Neural progenitor cell (in vitro differentiated cells): ENCODE results near the gene EFNA3. TPM values are rescaled to one million over a fixed set of nuclear protein-coding genes. Genes with fewer than 3 reads are reported as not detected.

Experiments used
- DNase-seq: peaks from one replicate; pipeline ENCODE4 v3.0.0-alpha.2; 2016; ENCODE audit warnings: low spot score
- H2AFZ ChIP-seq: fragments of 200-600 bp; sonication (generic); replicated peaks from 2 replicates; pipeline ENCODE4 v1.6.1; 2016; ENCODE audit warnings: antibody characterized with exemption
- H3F3A ChIP-seq: fragments of 200-600 bp; sonication (generic); 2 replicates; pipeline ENCODE4 v1.6.1; 2016; ENCODE audit warnings: antibody characterized with exemption, low read depth
- H3K27ac ChIP-seq: fragments of 200-600 bp; sonication (generic); 2 replicates; pipeline ENCODE4 v1.5.1; 2016; ENCODE audit warnings: mild to moderate bottlenecking
- H3K27me3 ChIP-seq: fragments of 200-600 bp; sonication (generic); 2 replicates; pipeline ENCODE4 v1.6.1; 2016; ENCODE audit warnings: mild to moderate bottlenecking, moderate library complexity
- H3K36me3 ChIP-seq: fragments of 200-600 bp; sonication (generic); 2 replicates; pipeline ENCODE4 v1.5.1; 2016
- H3K4me1 ChIP-seq: fragments of 200-600 bp; sonication (generic); 2 replicates; pipeline ENCODE4 v1.6.1; 2016; ENCODE audit warnings: mixed run types
- H3K4me2 ChIP-seq: fragments of 200-600 bp; sonication (generic); 2 replicates; pipeline ENCODE4 v1.6.1; 2016
- H3K4me3 ChIP-seq: fragments of 200-600 bp; sonication (generic); 2 replicates; pipeline ENCODE4 v1.5.1; 2016
- H3K79me2 ChIP-seq: fragments of 200-600 bp; sonication (generic); 2 replicates; pipeline ENCODE4 v1.6.1; 2016; ENCODE audit warnings: low read depth
- H3K9ac ChIP-seq: fragments of 200-600 bp; sonication (generic); 2 replicates; pipeline ENCODE4 v1.6.1; 2016
- H3K9me3 ChIP-seq: fragments of 200-600 bp; sonication (generic); 2 replicates; pipeline ENCODE4 v1.5.1; 2016; ENCODE audit warnings: low read depth
- H4K20me1 ChIP-seq: fragments of 200-600 bp; sonication (generic); 2 replicates; pipeline ENCODE4 v1.6.1; 2016; ENCODE audit warnings: low read depth
- H3K27ac Mint-ChIP-seq: 3 replicates; pipeline ENCODE4 v1.8.0; 2021; ENCODE audit warnings: mixed read lengths
- H3K27me3 Mint-ChIP-seq: 2 replicates; pipeline ENCODE4 v1.8.0; 2022; ENCODE audit warnings: low read depth, mild to moderate bottlenecking, inconsistent platforms, moderate library complexity, mixed read lengths; ENCODE audit not compliant: insufficient read depth
- H3K36me3 Mint-ChIP-seq: 3 replicates; pipeline ENCODE4 v1.8.0; 2021; ENCODE audit warnings: mixed read lengths
- H3K4me1 Mint-ChIP-seq: 3 replicates; pipeline ENCODE4 v1.8.0; 2021; ENCODE audit warnings: mixed read lengths
- H3K4me3 Mint-ChIP-seq: 3 replicates; pipeline ENCODE4 v1.8.0; 2021; ENCODE audit warnings: mild to moderate bottlenecking, moderate library complexity, mixed read lengths
- H3K9me3 Mint-ChIP-seq: 3 replicates; pipeline ENCODE4 v1.8.0; 2020; ENCODE audit warnings: mixed read lengths
- CTCF ChIP-seq: fragments of 200-600 bp; sonication (generic); IDR thresholded peaks from 2 replicates; pipeline ENCODE4 v1.5.1; 2017; ENCODE audit warnings: antibody characterized with exemption, mild to moderate bottlenecking
- EZH2 ChIP-seq: fragments of 200-600 bp; sonication (generic); IDR thresholded peaks from 2 replicates; pipeline ENCODE4 v1.6.1; 2017; ENCODE audit warnings: antibody characterized with exemption, mild to moderate bottlenecking, moderate library complexity
- EZH2phosphoT487 ChIP-seq: fragments of 200-600 bp; sonication (generic); IDR thresholded peaks from 2 replicates; pipeline ENCODE4 v1.6.1; 2017; ENCODE audit warnings: antibody characterized with exemption
- total RNA-seq: library from RNA; depleted of rRNA; stranded (reverse); fragments of >200 nt; gene quantifications from 2 replicates; pipeline ENCODE4 v1.2.3, GENCODE V29; 2015; ENCODE audit warnings: low replicate concordance

EFNA3 gene
- total RNA-seq, 1 donor from 2014 or later: 4.0 TPM

GRCh38 chr1:155030899-155031298 is 47.7 kb upstream of the EFNA3 start:
- no peaks in the 10 kb centered on the region for H3K79me2 ChIP-seq
- no peak for DNase-seq
- H4K20me1 ChIP-seq: no peaks in the 10 kb centered on the region
- H3K36me3 ChIP-seq: no peaks in the 10 kb centered on the region
- TF ChIP-seq CTCF: no peak
- TF ChIP-seq EZH2: no peak
- TF ChIP-seq EZH2phosphoT487: no peak
- Mint-ChIP-seq H3K36me3 (no peaks in the 10 kb centered on the region), H3K4me3 (no peak overlapping the region), H3K9me3 (no peaks in the 10 kb centered on the region), H3K27me3 (peaks cover 6% of the 10 kb centered on the region), H3K4me1 (peaks cover 5% of the 10 kb centered on the region), H3K27ac (no peak overlapping the region)
- no peak overlapping the region for H3K4me2 ChIP-seq
- no peaks in the 10 kb centered on the region for H3K9me3 ChIP-seq
- no peaks in the 10 kb centered on the region for H3F3A ChIP-seq
- H3K9ac ChIP-seq: no peak overlapping the region
- H3K4me3 ChIP-seq: no peak overlapping the region
- H3K27ac ChIP-seq: no peak overlapping the region
- no peak overlapping the region for H2AFZ ChIP-seq
- H3K4me1 ChIP-seq: no peaks in the 10 kb centered on the region
- H3K27me3 ChIP-seq: no peaks in the 10 kb centered on the region

- no peak overlapping the region for H3K4me2 ChIP-seq
- peaks cover 15% of the 10 kb centered on the region for H3K4me1 Mint-ChIP-seq
- H3K4me3 ChIP-seq: no peak overlapping the region
- no peaks in the 10 kb centered on the region for H3K36me3 Mint-ChIP-seq
- H3K9me3 ChIP-seq: no peaks in the 10 kb centered on the region
- no peaks in the 10 kb centered on the region for H3K79me2 ChIP-seq
- H3K27ac Mint-ChIP-seq: no peak overlapping the region
- H3K4me3 Mint-ChIP-seq: no peak overlapping the region
- H3F3A ChIP-seq: no peaks in the 10 kb centered on the region
- H3K27me3 Mint-ChIP-seq: peaks cover 9% of the 10 kb centered on the region
- H3K27me3 ChIP-seq: no peaks in the 10 kb centered on the region
- H2AFZ ChIP-seq: no peak overlapping the region
- DNase-seq: no peak
- peaks cover 12% of the 10 kb centered on the region for H3K4me1 ChIP-seq
- TF ChIP-seq CTCF: no peak
- TF ChIP-seq EZH2phosphoT487: no peak
- no peak for TF ChIP-seq EZH2
- no peaks in the 10 kb centered on the region for H3K9me3 Mint-ChIP-seq
- no peak overlapping the region for H3K9ac ChIP-seq
- no peaks in the 10 kb centered on the region for H3K36me3 ChIP-seq
- no peak overlapping the region for H3K27ac ChIP-seq
- no peaks in the 10 kb centered on the region for H4K20me1 ChIP-seq
Observed at GRCh38 chr1:155032886-155033285, 45.8 kb upstream of the EFNA3 start.

- Histone ChIP-seq H3F3A (no peaks in the 10 kb centered on the region), H3K4me3 (no peak within 1 kb of the TSS), H3K9ac (no peak within 1 kb of the TSS), H3K27me3 (no peaks in the 10 kb centered on the region), H3K79me2 (no peaks in the 10 kb centered on the region), H4K20me1 (no peaks in the 10 kb centered on the region), H3K36me3 (no peaks in the 10 kb centered on the region), H2AFZ (no peak within 1 kb of the TSS), H3K4me1 (peaks cover 12% of the 10 kb centered on the region), H3K27ac (no peak within 1 kb of the TSS), H3K4me2 (no peak within 1 kb of the TSS), H3K9me3 (no peaks in the 10 kb centered on the region)
- Mint-ChIP-seq H3K27me3 (peaks cover 9% of the 10 kb centered on the region), H3K36me3 (no peaks in the 10 kb centered on the region), H3K27ac (peak within 1 kb of the TSS; percentile 80), H3K9me3 (no peaks in the 10 kb centered on the region), H3K4me1 (peaks cover 16% of the 10 kb centered on the region), H3K4me3 (no peak within 1 kb of the TSS)
- no peak for TF ChIP-seq EZH2phosphoT487
- no peak for TF ChIP-seq EZH2
- no peak for TF ChIP-seq CTCF
- no peak for DNase-seq
Observed at GRCh38 chr1:155033524-155033923, 45.1 kb upstream of the EFNA3 start, which contains the start of the genes DCST1 and DCST2. Gene DCST1, plus strand, starts transcription at chr1:155033824. Its CDS starts 213 bp downstream, at chr1:155034037. Gene DCST2, minus strand, starts transcription at chr1:155033781. Its CDS starts 80 bp downstream, at chr1:155033701.
